ENCODE measurements around the gene SRPK2. TPM values are rescaled to one million over a fixed set of nuclear protein-coding genes. Genes with fewer than 3 reads are reported as not detected.
"Not testable (repeated sequence)": the region's sequence is repeated elsewhere in the genome, so short reads cannot be mapped to it uniquely, and the experiment has no call there.

The SRPK2 gene
- total RNA-seq (10 to 100 TPM; 19.0 to 50.0 (median 39.8) TPM), polyA plus RNA-seq (10 to 100 TPM; 15.2 to 29.8 TPM)
- long read RNA-seq, donor 1, partial matches to known transcripts: 31 of 44 reads
- long read RNA-seq, donor 1, other reads (novel, unspliced or antisense): 9 of 44 reads
- long read RNA-seq, donor 2, transcript SRPK2-202 (16 exons, 3,650 nt): major isoform, 6 of 72 reads
- long read RNA-seq, donor 2, partial matches to known transcripts: 65 of 72 reads
- long read RNA-seq, donor 2, other reads (novel, unspliced or antisense): 0 of 72 reads
- long read RNA-seq, donor 3, transcript SRPK2-202 (16 exons, 3,650 nt): major isoform, 26 of 60 reads
- long read RNA-seq, donor 3, transcript SRPK2-201 (15 exons, 3,700 nt): minor isoform, 7 of 60 reads
- long read RNA-seq, donor 3, partial matches to known transcripts: 3 of 60 reads
- long read RNA-seq, donor 3, other reads (novel, unspliced or antisense): 23 of 60 reads

DNA sequence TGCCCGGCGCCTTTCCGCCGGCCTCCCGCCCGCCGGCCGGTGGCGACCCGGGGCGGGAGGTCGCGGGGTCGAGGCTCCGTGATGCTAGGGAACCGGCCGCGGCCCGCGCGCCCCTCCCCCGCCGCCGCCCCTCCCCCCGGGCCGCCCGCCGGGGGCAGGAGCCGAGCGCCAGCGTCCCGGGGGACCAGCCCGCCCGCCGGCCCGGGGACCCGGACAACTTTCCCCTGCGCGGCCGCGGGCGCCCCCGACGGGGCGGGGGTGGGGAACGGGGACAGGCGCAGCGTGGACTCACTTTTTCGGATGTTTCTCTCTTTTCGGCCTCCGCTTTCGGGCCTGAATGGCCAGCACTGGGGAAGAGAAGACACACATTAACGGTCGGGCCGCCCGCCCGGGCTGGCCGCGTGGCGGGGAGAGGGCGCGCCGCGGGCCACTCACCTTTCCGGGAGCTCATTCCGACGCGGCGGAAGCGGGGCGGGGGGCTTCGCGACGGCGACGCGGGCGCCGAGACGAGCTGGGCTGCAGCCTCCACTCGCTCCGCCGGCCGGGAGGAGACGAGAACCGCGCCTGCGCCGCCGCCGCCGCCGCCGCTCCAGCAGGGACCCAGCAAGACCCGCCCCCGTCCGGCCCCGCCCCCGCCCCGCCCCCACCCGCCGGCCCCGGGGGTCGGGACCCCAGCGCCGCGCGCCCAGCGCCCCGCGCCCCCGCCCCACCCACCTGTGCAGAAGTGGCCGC is at the start of gene SRPK2:
Gene SRPK2, minus strand, starts transcription at position 566 of the 732 bp plus-strand sequence.
- DNase-seq: peak; percentile 73 to 86 (median 80)
- no peaks in the 10 kb centered on the region for H3K9me3 ChIP-seq
- H3K27ac ChIP-seq: peak within 1 kb of the TSS; percentile 70 to 80
- H3K4me3 ChIP-seq: peak within 1 kb of the TSS; percentile 92
- H3K4me1 ChIP-seq (ENCODE audit: insufficient read depth): no peaks in the 10 kb centered on the region
- no peaks in the 10 kb centered on the region for H3K27me3 ChIP-seq
- WGBS, 3 donors: 0 to 1% (median 0%) methylated on average over 46 to 85 of the region's 113 CpGs
- H3K36me3 ChIP-seq: no peaks in the 10 kb centered on the region
- TF ChIP-seq POLR2A (IDR thresholded peaks at IDR 0.05): peak; percentile 26
- TF ChIP-seq, protein P1, sequence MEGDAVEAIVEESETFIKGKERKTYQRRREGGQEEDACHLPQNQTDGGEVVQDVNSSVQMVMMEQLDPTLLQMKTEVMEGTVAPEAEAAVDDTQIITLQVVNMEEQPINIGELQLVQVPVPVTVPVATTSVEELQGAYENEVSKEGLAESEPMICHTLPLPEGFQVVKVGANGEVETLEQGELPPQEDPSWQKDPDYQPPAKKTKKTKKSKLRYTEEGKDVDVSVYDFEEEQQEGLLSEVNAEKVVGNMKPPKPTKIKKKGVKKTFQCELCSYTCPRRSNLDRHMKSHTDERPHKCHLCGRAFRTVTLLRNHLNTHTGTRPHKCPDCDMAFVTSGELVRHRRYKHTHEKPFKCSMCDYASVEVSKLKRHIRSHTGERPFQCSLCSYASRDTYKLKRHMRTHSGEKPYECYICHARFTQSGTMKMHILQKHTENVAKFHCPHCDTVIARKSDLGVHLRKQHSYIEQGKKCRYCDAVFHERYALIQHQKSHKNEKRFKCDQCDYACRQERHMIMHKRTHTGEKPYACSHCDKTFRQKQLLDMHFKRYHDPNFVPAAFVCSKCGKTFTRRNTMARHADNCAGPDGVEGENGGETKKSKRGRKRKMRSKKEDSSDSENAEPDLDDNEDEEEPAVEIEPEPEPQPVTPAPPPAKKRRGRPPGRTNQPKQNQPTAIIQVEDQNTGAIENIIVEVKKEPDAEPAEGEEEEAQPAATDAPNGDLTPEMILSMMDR (IDR thresholded peaks at IDR 0.05): no peak
- TF ChIP-seq EP300 (IDR thresholded peaks at IDR 0.05): no peak
- intact Hi-C loops (cut with DNase I): no loop called here

DNA sequence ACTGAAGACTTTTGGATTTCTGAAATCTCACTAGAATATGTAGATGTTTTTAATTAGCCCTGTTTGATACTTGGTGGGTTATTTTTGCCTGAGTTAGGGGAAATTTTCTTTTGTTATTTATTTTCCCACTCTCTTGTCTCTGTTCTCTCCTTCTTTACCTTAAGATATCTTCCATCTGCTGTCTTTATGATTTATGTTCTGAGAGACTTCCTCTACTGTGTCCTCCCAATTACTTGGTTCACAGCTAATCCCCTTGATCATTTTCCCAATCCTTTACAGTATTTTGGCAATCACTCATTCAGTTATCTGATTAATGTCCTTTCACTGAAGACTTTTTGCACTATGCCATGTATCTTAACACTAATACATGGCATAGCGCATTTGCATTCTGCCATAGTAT is 49.5 kb upstream of the SRPK2 start:
- Histone ChIP-seq H3K27me3 (no peaks in the 10 kb centered on the region), H3K27ac (no peak overlapping the region), H3K9me3 (no peaks in the 10 kb centered on the region), H3K4me1 (ENCODE audit: insufficient read depth) (no peaks in the 10 kb centered on the region), H3K4me3 (no peak overlapping the region), H3K36me3 (no peaks in the 10 kb centered on the region)
- TF ChIP-seq EP300 (IDR thresholded peaks at IDR 0.05) (no peak), POLR2A (IDR thresholded peaks at IDR 0.05) (no peak)
- TF ChIP-seq, protein P1 (IDR thresholded peaks at IDR 0.05): no peak
- 98 to 100% (median 99%) methylated on average over 1 of the region's 1 CpG for WGBS, 3 donors
- intact Hi-C loops (cut with DNase I): no loop called here
- no peak for DNase-seq

GRCh38 chr7:105437356-105437755 is 48.6 kb upstream of the SRPK2 start:
- H3K9me3 ChIP-seq; H3K27me3 ChIP-seq; DNase-seq; H3K36me3 ChIP-seq; intact Hi-C loops (cut with DNase I); H3K27ac ChIP-seq; H3K4me1 ChIP-seq (ENCODE audit: insufficient read depth); H3K4me3 ChIP-seq: not testable (repeated sequence)
- WGBS, 3 donors: 88 to 89% (median 89%) methylated on average over 6 of the region's 6 CpGs

- no peaks in the 10 kb centered on the region for H3K4me1 ChIP-seq (ENCODE audit: insufficient read depth)
- WGBS, 3 donors: 32 to 34% (median 34%) methylated on average over 4 of the region's 4 CpGs
- DNase-seq: peak in 2 of 5 donors; percentile 13 to 28
- H3K36me3 ChIP-seq: no peaks in the 10 kb centered on the region
- no peak overlapping the region for H3K4me3 ChIP-seq
- intact Hi-C loops (cut with DNase I): no loop called here
- no peaks in the 10 kb centered on the region for H3K27me3 ChIP-seq
- TF ChIP-seq POLR2A (IDR thresholded peaks at IDR 0.05): no peak
- no peak for TF ChIP-seq EP300 (IDR thresholded peaks at IDR 0.05)
- TF ChIP-seq, protein P1 (IDR thresholded peaks at IDR 0.05): no peak
- H3K9me3 ChIP-seq: no peaks in the 10 kb centered on the region
- H3K27ac ChIP-seq: no peak overlapping the region
Measured at GRCh38 chr7:105429746-105430612, 41.3 kb upstream of the SRPK2 start.

Data from ovary (tissue), 10 donors.